Measurements from ENCODE around the gene TCF4.

Gene TCF4

DNA sequence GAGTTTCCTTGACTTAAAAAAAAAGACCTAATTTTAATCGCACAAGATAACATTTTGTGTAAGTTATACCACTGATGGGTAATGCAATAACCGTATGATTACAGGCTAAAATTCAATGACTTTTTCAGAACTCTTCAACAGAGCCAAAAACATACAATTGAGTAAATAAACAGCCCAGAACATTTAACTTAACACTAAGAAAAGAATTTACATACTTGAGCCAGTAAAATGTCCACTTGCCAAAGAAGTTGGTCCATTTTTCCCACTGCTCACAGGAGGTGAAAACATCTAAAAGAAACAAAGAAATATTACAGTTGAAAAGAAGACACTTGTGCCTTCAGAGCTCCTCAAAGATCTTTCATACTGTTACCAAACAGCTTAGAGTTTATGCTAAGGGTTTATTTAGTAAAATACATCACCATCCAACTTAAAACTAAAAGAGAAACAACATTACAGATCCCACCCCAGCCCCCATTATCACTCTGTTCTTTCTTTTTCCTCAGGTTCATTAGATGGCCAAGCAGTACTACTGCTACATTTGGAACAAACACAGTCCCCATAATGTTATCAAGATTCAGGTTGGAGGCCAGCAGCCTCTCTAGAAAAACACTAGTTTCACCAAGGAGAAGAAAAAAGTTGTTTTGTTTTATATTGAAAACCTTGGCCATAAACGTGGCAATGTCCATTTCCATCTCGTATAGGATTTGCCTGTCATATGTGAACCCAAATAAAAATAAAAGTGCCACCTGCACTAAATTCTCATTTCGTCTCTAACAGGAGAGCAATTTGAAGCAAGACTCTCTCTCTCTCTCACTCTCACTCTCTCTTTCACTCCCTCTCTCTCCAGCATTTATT lies 2.7 kb downstream of the TCF4 start:
- DNase-seq, result no peak

DNA sequence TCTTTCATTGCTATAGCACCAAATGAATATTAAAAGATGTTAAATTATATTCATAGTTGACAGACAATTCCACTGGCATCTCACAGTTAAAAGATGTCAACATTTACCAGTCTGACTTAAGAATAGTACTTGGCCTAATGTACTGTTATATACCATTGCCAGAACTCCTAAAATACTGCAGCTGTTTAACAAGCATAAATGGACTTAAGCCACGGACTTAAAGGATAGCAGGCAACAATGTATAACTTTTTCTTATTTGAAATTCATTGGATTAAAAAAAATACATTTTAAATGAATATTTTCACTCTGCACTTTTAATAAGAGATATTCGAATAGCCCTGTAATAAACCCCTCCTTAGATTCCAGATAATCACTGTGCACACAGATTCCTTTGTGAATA lies 3.8 kb downstream of the TCF4 start:
- DNase-seq, result no peak

DNA sequence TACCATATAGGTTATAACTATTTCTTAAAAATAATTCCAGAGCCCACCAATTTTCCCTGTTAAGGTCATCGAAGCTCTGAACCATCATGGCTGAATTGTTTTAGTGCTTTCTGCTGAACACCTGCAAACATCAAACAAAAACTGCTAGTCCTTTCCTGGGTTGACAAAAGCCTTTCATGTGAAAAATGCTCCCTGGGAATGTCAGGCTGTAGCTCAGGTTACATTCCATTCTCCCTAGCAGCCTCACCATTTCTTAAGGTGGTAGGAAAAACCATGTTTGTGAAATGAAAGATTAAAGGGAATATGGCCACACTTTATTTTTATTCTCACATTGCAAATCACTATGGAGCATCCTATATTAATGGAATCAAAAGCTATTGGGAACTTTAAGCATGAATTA lies 5.7 kb downstream of the TCF4 start:
- DNase-seq, result no peak

DNA sequence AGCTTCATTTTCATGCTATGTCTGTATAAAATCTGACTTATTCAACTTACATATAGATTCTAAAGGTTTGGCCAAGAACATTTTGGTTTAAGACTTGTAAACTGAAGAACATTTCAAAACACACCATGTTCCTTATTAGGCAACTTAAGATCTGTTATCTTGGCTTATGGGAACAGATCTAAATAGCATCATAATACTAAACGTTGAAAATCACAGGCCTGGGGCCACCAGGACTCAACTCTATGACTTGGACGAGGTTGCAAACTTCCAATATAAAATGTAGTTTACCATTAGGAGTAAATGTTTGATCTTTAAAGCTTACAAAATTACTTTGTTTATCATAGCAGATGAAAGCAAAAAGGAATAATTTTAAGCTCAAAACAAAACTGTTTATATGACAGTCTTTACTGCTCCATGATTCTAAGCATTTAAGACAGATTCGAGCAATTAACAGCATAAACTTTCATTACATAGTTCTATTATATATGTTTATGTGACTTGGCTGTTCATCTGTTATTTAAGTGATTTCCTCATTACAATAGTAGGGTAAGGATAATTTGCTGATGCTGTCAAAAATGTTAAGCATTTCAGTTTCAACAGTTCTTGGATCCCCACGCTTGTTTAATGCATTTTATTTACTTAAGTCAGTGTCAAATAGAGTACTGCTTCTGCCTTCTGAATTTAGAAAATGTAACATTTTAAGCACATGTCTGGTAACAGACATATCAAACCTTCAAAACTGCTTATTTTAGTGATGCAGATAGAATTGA lies 8.3 kb downstream of the TCF4 start:
- DNase-seq, result no peak

DNA sequence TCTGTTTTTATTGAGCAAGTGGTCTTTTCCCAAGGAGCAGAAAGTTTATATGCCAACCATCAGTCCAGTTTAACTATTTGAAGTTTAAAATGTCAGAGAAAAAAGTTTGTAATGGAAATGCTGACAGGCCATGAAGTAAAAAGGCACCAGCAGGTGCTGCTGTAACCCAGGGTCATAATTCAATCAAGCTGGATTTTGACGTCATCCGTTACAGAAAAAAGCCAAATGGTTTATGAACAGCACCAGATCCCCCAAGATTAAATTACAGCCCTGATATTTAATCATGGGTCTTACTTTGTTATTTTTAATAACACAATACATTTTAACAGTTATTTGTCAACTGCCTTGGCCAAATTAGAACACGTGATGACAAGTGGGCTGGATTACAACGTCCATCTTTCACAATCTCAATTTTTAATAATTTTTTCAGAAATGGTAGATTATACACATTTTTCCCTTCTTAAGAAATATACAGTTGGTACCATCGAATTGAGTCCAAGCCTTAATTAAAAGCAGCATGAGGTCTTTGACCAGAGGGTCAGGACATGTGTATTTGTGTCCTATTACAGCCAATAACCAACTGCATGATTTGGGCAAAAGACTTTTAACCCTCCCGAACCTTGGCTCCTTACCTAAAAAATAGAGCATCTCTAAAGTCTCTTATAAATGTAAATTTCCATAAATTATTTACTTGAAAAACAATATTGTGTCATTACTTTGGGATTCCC lies 10.0 kb downstream of the TCF4 start:
- DNase-seq, result no peak

DNA sequence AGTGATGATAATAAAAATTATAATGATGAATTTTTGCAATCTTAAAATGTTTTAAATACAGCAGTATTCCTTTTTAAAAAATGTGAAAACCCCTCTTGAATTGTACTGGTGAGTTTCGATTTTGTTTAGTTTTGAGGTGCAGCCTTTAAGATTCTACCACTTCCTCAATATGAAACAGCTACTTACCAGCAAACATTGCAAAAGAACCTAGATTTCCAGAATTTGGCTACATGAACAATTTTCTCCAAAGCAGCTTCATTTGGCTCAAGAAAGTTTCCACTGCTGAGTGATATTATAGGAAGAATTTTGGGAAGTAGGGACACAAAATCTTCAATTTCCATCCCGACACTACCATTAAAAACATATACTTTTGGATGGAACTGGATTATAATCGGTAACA lies 12.0 kb downstream of the TCF4 start:
- DNase-seq, result no peak

DNA sequence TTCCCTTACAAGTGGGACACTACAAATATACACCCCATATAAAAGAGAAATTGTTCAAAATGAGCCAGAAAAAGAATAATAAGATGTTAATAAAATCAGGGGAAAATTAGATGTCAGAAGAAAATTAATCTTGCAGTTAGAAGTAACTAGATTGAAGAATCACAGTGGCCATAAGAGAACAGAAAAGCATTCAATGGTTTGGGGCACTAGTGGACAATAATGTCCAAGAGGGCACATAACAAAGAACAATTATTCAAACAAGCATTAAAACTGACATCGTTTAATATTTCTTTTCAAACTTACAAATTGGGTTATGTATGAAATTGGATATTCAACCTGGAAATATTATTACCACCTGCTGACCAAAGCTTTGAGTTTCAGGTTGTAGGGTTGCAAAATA lies 12.9 kb downstream of the TCF4 start:
- no peak for DNase-seq

DNA sequence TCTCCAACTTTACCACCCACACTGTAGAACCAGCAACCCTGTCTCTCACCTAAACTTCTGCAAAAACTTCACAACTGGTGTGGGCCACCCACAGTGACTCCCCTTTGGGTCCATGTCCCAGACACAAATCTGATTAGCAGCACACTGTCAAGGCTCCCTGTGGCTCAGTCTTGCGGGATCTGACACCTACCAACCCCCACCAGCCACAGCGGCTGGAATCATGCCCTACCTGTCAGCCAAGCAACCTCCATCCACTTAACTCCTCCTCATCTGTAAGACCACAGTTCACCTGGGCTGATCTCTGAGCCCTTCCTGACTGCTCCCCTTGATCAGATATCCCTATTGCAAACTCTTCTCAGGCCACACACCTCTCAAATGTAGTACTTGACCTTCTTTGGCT lies 14.6 kb downstream of the TCF4 start:
- no peak for DNase-seq

DNA sequence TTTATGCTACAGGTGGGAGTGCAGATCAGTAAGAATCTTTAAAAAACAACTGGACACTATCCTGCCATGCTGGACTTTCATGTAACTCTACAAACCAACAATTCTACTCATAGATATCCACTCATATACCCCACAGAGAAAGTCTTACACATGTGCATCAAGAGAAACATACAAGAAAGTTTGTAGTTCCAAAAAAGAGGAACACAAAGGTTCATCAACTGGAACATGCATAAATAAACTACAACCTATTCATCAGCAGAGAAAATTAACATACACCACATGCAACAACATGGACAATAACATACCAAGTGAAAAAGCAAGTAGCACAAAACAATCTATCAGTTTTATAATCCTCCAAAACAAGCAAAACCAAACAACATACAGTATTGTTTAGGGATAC lies 17.0 kb downstream of the TCF4 start:
- no peak for DNase-seq

DNA sequence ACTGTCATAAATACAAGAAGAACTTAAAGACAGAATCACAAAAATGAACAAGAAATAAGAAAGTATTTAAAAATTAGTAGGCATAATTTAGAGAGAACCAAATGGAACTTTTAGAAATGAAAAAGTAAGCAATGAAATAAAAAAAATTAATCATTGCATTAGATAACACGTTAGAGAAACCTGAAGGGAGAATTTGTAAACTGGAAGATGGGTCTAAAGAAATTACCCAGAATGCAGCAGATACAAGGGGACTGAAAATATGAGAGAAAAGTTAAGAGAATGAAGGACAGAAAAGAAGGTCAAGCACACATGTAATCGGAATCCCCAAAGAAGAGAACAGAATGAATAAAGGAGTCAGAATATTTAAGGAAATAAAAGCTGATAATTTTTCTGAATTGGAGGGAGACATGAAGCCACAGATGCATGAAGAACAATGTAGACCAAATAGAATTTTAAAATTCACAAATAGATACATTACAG lies 21.5 kb downstream of the TCF4 start:
- DNase-seq, result no peak

DNA sequence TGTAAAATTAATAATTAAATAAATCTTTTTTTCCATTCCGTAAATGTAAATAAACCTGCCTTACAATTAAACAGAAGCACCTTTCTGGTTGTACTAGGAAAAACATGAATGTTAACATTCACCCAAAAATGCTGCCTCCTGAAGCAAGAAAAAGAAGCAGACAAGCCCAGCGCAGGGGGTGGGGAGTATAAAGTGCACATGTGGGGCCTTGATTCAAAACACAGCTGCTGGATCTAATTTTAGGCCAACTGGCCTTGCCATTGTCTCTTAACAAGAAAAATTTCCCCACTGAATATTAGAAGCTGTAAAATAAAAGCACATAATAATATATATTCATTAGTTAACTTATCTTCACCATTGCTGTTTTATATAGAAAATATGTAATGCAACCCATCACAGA lies 28.3 kb downstream of the TCF4 start:
- no peak for DNase-seq

DNA sequence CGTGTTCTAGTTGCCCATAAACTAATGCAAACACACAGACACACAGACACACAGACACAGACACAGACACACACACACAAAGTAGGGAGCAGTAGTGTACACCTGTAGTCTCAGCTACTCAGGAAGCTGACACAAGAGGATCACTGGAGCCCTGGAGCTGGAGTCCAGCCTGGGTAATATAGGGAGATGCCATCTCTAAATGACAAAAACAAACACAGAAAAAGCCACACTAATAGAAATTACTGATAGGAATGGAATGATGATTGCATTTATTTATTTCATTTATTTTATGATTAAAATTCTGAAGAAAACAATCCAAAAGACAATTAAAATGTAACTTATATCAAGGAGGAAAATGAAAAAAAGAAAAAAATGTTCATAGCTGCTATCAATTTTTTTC lies 30.8 kb downstream of the TCF4 start:
- no peak for DNase-seq

DNA sequence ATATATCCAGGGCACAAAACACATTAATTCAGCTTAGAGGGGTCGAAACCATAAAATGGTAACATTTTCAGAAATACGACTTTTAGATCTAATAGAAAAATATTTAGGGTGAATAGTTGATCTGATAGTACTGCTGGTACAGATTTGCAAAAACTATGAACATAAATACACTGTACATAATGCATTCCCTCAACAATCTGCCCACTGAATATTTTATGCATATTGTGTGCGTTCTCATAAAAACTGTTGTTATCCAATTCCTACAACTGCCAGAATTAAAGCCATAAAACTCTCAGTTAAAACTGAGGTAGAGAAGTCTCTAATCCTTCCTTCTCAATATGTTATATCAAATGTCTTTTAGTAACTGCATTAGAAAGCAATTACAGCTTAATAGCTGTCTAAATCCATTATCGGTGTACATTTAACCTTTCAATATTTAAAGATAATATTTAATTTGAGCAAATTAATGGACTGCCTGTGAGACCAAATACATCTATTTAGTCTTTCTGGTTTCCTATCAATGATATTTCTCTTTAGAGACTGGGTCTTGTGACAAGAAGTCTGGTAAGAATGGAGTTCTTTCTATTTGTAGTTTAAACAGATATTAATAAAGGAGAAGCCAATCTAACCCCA lies 32.5 kb downstream of the TCF4 start:
- DNase-seq, result no peak

DNA sequence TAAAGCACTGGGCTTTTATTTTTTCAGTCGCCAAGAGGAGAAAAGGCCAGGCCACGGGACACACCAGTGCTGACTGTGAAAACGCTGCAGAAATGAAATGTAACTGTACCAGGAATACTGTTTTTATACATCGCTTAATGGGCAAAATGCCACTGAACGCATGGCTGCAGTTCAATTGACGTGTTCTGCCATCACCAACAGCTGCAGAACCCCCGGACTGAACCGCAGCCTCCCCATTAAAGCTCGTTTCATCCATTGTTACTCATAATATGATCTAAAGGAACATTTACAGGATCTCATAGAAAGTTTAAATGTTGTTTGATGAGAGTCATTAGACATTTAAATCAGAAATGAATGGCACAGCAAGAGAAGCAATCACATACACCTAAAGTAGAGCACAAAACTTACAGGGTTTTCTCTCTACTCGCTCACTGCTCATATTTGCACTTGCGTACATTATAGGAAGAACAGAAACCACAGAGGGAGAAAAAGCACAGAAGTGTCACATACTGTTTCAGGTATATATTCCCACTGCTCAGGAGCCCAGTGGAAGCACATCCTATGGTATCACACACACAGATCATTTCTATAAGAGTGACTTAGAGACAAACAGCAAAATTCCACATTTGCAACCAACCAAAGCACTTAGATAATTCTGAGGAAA lies 35.3 kb downstream of the TCF4 start:
- DNase-seq, result no peak

DNA sequence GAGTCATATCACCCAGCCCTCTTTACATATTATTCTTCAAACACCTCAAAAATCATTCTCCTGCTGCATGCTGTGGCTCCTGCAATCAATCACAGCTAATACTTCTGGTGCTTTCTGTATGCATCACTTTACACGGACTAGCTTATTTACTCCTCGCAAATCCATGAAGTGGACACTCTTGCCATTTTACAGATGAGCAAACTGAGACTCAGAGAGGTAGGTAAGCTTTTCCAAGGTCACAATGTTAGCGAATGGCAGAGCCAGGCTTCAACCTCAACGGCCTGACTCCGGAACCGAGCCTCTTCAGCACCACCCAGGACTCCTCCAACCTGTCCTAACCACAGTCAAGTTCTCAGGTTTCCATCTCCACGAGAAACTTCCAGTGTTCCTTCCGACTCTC lies 36.8 kb downstream of the TCF4 start:
- DNase-seq, result no peak

DNA sequence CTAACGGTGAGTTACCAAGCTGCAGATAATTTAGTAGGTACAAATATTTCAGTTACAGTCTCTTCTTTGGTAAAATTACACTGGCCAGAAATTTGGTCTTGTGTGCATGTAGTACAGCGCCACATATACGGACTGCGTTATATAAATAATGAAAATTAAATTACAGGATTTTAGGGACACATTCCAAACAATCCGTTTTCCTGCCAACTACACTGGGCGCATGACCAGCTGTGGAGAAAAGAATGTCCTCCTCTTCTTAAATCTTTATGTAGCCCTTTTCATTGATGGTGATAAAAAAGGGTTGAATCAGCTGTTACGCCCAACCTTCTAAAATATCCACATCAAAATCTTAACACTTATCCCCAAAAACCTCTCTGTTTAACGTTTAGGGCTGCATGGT lies 37.5 kb downstream of the TCF4 start:
- no peak for DNase-seq

DNA sequence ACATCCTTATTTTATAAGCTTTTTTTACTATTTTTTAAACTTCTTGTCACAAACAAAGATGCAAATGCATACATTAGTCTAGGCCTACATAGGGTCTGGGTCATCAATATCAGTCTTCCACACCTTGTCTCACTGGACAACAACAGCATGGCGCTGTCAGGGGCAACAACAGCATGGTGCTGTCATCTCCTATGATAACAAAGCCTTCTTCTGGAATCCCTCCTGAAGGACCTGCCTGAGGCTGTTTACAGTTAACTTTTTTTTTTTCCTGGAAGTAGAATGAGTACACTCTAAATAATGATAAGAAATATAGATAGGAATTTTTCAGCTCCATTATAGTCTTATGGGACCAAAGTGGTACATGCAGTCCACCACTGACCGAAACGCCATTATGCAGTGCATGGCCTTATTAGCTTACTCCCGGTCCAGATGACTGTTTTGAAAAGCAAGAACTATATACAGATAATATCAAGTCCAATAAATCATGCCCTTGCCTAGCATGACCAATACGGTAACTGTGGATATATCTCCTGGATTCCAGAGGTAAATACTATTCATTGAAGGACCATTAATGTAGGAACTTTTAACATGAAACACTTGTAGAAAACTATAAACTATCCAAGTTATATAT lies 38.4 kb downstream of the TCF4 start:
- DNase-seq, result no peak

DNA sequence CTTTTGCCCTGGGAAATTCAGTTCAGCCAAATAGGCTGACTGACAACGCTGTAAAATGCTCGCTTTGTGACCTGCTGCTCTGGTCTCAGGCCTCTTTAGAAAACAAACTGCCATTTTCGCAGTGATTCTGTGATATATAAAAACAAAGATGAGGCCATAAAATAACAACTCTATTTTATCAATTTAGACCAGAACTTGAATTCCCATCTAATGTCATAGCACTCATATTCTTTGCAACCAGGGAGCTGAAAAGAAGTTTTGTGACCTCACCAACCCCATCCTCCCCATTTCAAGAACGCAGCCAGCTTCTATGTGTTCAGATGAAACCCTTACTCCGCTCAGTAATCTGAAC lies 40.3 kb downstream of the TCF4 start:
- no peak for DNase-seq

DNA sequence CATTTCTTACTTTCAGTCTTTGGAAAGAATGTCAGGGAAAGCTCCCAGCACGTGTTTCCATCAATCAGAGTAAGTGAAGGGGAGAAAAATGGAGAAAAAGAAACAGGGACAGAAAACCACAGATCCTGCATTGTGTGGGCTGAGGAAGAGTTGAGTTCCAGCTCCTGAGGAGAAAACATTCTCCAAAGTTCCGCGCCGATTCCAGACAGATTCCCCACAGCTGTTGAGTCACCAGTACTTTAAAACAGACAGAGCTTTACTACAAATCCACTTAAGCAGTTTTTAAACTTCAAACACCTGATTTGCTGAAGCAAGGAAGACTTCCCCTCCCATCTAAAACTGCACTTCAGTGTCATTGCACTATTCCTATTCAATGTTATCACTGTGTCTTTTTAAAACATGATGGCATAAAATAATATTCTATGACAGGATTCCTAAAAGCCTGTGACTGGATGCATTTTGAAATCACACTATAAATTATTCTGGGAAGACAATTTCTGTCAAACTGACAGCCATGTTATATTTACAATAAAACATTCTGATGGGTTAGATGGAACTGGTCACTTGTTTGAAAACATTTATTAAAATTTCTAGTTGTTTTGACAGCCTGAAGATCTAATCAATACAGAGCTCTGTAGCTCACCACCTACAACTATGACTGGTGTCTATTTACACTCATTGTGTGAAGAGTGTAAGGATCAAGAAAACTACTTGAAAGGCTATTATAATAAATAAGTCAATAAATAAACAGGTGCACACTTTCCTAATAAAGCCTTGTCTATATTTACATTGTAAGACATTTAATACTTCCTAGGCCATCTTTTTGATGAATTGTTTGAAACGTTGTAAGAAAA lies 40.9 kb downstream of the TCF4 start:
- DNase-seq, result no peak

DNA sequence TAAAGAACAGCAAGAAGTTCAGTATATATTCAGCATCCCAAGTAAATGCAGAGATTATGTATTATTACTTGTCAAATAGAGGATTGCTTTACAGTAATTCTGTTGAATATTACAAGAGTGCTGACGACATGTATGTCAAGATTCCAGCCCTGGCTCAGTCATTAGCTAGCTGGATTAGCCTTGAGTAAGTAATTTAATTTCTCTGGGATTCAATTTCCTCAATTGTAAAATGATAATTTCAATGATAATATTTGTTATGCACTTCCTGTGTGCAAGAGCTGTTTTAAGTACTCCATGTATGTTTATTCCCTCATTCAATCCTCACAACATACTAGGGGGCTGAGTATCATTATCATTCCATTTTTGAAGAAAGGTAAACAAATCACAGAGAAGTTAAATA lies 44.0 kb downstream of the TCF4 start:
- no peak for DNase-seq

DNA sequence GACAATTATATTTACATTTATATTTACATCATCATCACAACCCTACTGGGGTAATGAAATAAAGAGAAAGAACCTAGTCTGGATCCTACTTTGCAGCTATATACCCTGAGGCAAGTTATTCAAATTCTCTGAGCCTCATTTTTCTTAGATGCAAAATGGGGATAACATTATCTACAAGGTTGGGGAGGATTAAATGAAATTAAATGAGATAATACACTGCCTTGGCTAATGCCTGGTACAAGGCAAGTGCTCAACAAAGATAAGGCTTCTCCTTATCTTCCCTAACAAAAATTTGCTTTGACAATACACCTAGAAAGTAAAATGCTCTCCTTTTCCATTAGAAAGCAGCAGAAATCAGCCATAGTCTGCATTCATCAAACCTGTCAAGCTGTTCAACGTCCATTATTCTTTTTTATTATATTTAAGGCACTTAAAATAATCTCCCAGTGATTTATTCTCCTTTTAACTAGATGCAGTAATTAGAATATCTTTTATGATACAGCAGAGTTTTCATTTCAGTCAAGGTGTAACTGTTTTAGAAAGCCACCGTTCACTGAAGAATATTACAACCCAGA lies 44.8 kb downstream of the TCF4 start:
- no peak for DNase-seq
